Bronchial epithelial cell (primary cell): ENCODE data around the gene GRIP1. TPM values are rescaled to one million over a fixed set of nuclear protein-coding genes. Genes with fewer than 3 reads are reported as not detected.

Source experiments
- DNase-seq: peaks from one replicate; pipeline ENCODE4 v3.0.0-alpha.2; 2010; ENCODE audit warnings: low read depth
- FAIRE-seq: peaks from 2 replicates; lab custom pipeline; 2011; peaks lifted over from hg19 to GRCh38; lab: Jason Lieb, UNC
- H3K27me3 ChIP-seq: 2 replicates; pipeline ENCODE4 v1.5.1; 2011; ENCODE audit warnings: low read length; ENCODE audit not compliant: control insufficient read depth, insufficient read depth
- H3K36me3 ChIP-seq: 2 replicates; pipeline ENCODE4 v1.5.1; 2011; ENCODE audit warnings: low read length; ENCODE audit not compliant: control insufficient read depth, insufficient read depth
- H3K4me3 ChIP-seq: 2 replicates; pipeline ENCODE4 v1.5.1; 2011; ENCODE audit warnings: mild to moderate bottlenecking, low read depth, low read length, control low read depth
- CTCF ChIP-seq: IDR thresholded peaks from 2 replicates; pipeline ENCODE4 v1.5.1; 2011; ENCODE audit warnings: mild to moderate bottlenecking, moderate library complexity, low read length, control low read depth, inconsistent platforms; ENCODE audit not compliant: insufficient read depth, severe bottlenecking
- total RNA-seq: library from RNA; depleted of rRNA; stranded (reverse); fragments of >200 nt; gene quantifications from 2 replicates; pipeline ENCODE4 v1.2.1, GENCODE V29; 2014

GRIP1 gene
- total RNA-seq, 1 donor from 2014 or later, result 3.9 TPM

GRCh38 chr12:66552716-66553115 lies 126.2 kb downstream of the GRIP1 start:
- peak; percentile 17 for DNase-seq
- no peaks in the 10 kb centered on the region for H3K36me3 ChIP-seq
- no peak for FAIRE-seq
- no peak for TF ChIP-seq CTCF
- no peaks in the 10 kb centered on the region for H3K27me3 ChIP-seq
- no peak overlapping the region for H3K4me3 ChIP-seq

- Histone ChIP-seq H3K27me3 (no peaks in the 10 kb centered on the region), H3K36me3 (no peaks in the 10 kb centered on the region), H3K4me3 (no peak overlapping the region)
- DNase-seq, result peak; percentile 40
- no peak for FAIRE-seq
- TF ChIP-seq CTCF, result no peak
These were observed 128.2 kb downstream of the GRIP1 start for GRCh38 chr12:66550626-66551025.

- TF ChIP-seq CTCF, result no peak
- no peak for FAIRE-seq
- no peak overlapping the region for H3K4me3 ChIP-seq
These were observed 129.9 kb downstream of the GRIP1 start for GRCh38 chr12:66549050-66549389.

GRCh38 chr12:66548338-66549049 lies 130.4 kb downstream of the GRIP1 start:
- no peak for FAIRE-seq

More at GRCh38 chr12:66549050-66549389, 129.9 kb downstream of the GRIP1 start:
- no peak for DNase-seq
- no peaks in the 10 kb centered on the region for H3K27me3 ChIP-seq
- no peaks in the 10 kb centered on the region for H3K36me3 ChIP-seq

DNA sequence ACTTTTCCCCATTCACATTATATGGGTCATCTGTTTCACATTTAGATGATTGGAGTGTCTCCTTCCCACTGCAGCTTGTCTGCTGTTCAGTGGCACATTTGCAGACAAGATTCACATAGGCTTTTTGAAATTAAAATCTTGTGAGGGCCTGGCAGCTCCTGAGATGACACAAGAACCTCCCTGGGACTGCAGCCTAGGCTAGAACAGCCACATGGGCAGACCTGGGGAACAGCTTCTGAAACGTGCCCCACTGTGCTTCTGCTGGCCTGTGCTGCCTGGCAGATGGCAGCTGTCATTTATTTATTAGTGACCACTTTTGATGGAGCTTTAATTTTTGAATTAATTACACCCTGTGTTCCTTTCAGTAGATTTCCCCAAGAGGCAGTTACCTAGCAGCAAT lies 137.4 kb downstream of the GRIP1 start:
- no peak for FAIRE-seq
- no peak for DNase-seq
- H3K27me3 ChIP-seq, result no peaks in the 10 kb centered on the region
- H3K4me3 ChIP-seq, result no peak overlapping the region
- no peaks in the 10 kb centered on the region for H3K36me3 ChIP-seq
- no peak for TF ChIP-seq CTCF

More at GRCh38 chr12:66548338-66549049, 130.4 kb downstream of the GRIP1 start:
- Histone ChIP-seq H3K36me3 (no peaks in the 10 kb centered on the region), H3K27me3 (no peaks in the 10 kb centered on the region), H3K4me3 (no peak overlapping the region)
- no peak for TF ChIP-seq CTCF
- no peak for DNase-seq

DNA sequence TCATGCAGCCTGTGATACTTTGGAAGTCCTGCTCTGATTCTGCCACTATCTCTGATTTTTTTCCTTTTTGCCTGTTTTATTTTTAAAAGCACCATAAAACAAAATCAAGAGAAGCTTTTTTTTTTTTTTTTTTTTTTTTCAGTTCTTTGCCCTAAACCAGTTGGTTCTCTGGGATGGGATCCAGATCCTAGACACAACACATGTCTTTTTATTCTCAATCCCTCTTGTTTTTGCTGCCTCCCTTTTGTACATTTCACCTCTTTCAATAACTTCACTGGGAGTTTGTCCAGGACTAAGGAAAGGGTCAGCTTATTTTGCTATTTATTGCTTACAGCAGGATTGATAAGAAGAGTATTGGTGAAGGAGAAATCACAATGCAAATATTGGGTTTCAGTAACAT lies 139.4 kb downstream of the GRIP1 start:
- Histone ChIP-seq H3K36me3 (no peaks in the 10 kb centered on the region), H3K4me3 (no peak overlapping the region), H3K27me3 (no peaks in the 10 kb centered on the region)
- TF ChIP-seq CTCF, result no peak
- no peak for DNase-seq
- FAIRE-seq, result no peak
